H9 (cell line): ENCODE data around the gene HACE1. TPM values are rescaled to one million over a fixed set of nuclear protein-coding genes. Genes with fewer than 3 reads are reported as not detected.

Experiments used
- DNase-seq: peaks from one replicate; pipeline ENCODE4 v3.0.0-alpha.2; 2017
- H2AFZ ChIP-seq: one replicate; pipeline ENCODE4 v1.6.1; 2013; ENCODE audit warnings: mild to moderate bottlenecking, low read length, control low read depth, moderate library complexity
- H2AK5ac ChIP-seq: 2 replicates; pipeline ENCODE4 v1.6.1; 2013; ENCODE audit warnings: low read length, control low read depth, mixed read lengths; ENCODE audit not compliant: insufficient read length
- H2BK120ac ChIP-seq: one replicate; pipeline ENCODE4 v1.6.1; 2013; ENCODE audit warnings: low read depth, mild to moderate bottlenecking, low read length, control low read depth, inconsistent platforms; ENCODE audit not compliant: poor library complexity, severe bottlenecking
- H2BK12ac ChIP-seq: 2 replicates; pipeline ENCODE4 v1.6.1; 2013; ENCODE audit warnings: low read length, control low read depth, mixed read lengths, low read depth; ENCODE audit not compliant: insufficient read length
- H2BK15ac ChIP-seq: 2 replicates; pipeline ENCODE4 v1.6.1; 2013; ENCODE audit warnings: low read depth, low read length, control low read depth
- H2BK20ac ChIP-seq: one replicate; pipeline ENCODE4 v1.6.1; 2013; ENCODE audit warnings: low read depth, mild to moderate bottlenecking, low read length, control low read depth, inconsistent platforms; ENCODE audit not compliant: poor library complexity, severe bottlenecking
- H2BK5ac ChIP-seq: 2 replicates; pipeline ENCODE4 v1.6.1; 2013; ENCODE audit warnings: low read length, control low read depth, mixed read lengths; ENCODE audit not compliant: insufficient read length
- H3K14ac ChIP-seq: 2 replicates; pipeline ENCODE4 v1.6.1; 2013; ENCODE audit warnings: low read length, control low read depth; ENCODE audit not compliant: insufficient read depth
- H3K18ac ChIP-seq: 2 replicates; pipeline ENCODE4 v1.6.1; 2013; ENCODE audit warnings: low read depth, mild to moderate bottlenecking, mixed read lengths, low read length, control low read depth; ENCODE audit not compliant: insufficient read length
- H3K23ac ChIP-seq: 2 replicates; pipeline ENCODE4 v1.6.1; 2013; ENCODE audit warnings: low read length, control low read depth, mixed read lengths, low read depth; ENCODE audit not compliant: insufficient read length
- H3K23me2 ChIP-seq: 2 replicates; pipeline ENCODE4 v1.6.1; 2013; ENCODE audit warnings: low read depth, mild to moderate bottlenecking, mixed read lengths, low read length, control low read depth; ENCODE audit not compliant: insufficient read length, poor library complexity, severe bottlenecking
- H3K27ac ChIP-seq: 2 replicates; pipeline ENCODE4 v1.5.1; 2013; ENCODE audit warnings: low read length, control low read depth, mixed read lengths, low read depth; ENCODE audit not compliant: insufficient read length
- H3K27me3 ChIP-seq: 2 replicates; pipeline ENCODE4 v1.6.1; 2013; ENCODE audit warnings: low read length, control low read depth, inconsistent platforms; ENCODE audit not compliant: insufficient read depth
- H3K4ac ChIP-seq: 2 replicates; pipeline ENCODE4 v1.6.1; 2013; ENCODE audit warnings: low read depth, mild to moderate bottlenecking, control low read depth, inconsistent platforms, low read length, moderate library complexity
- H3K4me1 ChIP-seq: 2 replicates; pipeline ENCODE4 v1.6.1; 2013; ENCODE audit warnings: low read length, control low read depth, inconsistent platforms; ENCODE audit not compliant: insufficient read depth
- H3K4me2 ChIP-seq: 2 replicates; pipeline ENCODE4 v1.6.1; 2013; ENCODE audit warnings: low read length, control low read depth, mixed read lengths; ENCODE audit not compliant: insufficient read length, insufficient read depth
- H3K56ac ChIP-seq: 2 replicates; pipeline ENCODE4 v1.6.1; 2013; ENCODE audit warnings: low read depth, mild to moderate bottlenecking, mixed read lengths, low read length, control low read depth; ENCODE audit not compliant: insufficient read length
- H3K79me1 ChIP-seq: 2 replicates; pipeline ENCODE4 v1.6.1; 2013; ENCODE audit warnings: low read depth, mild to moderate bottlenecking, moderate library complexity, low read length, control low read depth, inconsistent platforms; ENCODE audit not compliant: insufficient read depth, poor library complexity, severe bottlenecking
- H3K79me2 ChIP-seq: 2 replicates; pipeline ENCODE4 v1.6.1; 2013; ENCODE audit warnings: low read length, control low read depth, inconsistent platforms; ENCODE audit not compliant: insufficient read depth
- H3K9ac ChIP-seq: 2 replicates; pipeline ENCODE4 v1.6.1; 2013; ENCODE audit warnings: low read length, control low read depth, mixed read lengths; ENCODE audit not compliant: insufficient read length; ENCODE audit errors: extremely low read depth
- H3K9me3 ChIP-seq: one replicate; pipeline ENCODE4 v1.6.1; 2013; ENCODE audit warnings: low read depth, low read length, inconsistent platforms; ENCODE audit not compliant: control insufficient read depth
- H3T11ph ChIP-seq: one replicate; pipeline ENCODE4 v1.6.1; 2013; ENCODE audit warnings: mild to moderate bottlenecking, low read length, control low read depth, inconsistent platforms
- H4K20me1 ChIP-seq: one replicate; pipeline ENCODE4 v1.6.1; 2013; ENCODE audit not compliant: control insufficient read depth, insufficient read length, insufficient read depth
- H4K5ac ChIP-seq: 2 replicates; pipeline ENCODE4 v1.6.1; 2013; ENCODE audit warnings: low read depth, mild to moderate bottlenecking, mixed read lengths, low read length, control low read depth; ENCODE audit not compliant: insufficient read length
- H4K8ac ChIP-seq: replicated peaks from 2 replicates; pipeline ENCODE4 v1.6.1; 2013; ENCODE audit warnings: low read length, control low read depth, mixed read lengths, low read depth; ENCODE audit not compliant: insufficient read length
- H4K91ac ChIP-seq: 2 replicates; pipeline ENCODE4 v1.6.1; 2013; ENCODE audit warnings: low read depth, mild to moderate bottlenecking, moderate library complexity, mixed read lengths, low read length, control low read depth; ENCODE audit not compliant: insufficient read length
- H3K27ac Mint-ChIP-seq, 3 experiments: 2 replicates in 2 of 3; 3 replicates in 1 of 3; pipeline ENCODE4 v1.8.0; 2020 to 2021; ENCODE audit warnings: mixed read lengths in 3 of 3, mild to moderate bottlenecking in 1 of 3, moderate library complexity in 1 of 3
- H3K27me3 Mint-ChIP-seq: 2 replicates; pipeline ENCODE4 v1.8.0; 2021; ENCODE audit warnings: low read depth, mild to moderate bottlenecking, moderate library complexity, mixed read lengths
- H3K36me3 Mint-ChIP-seq, 3 experiments: 2 replicates in 2 of 3; 3 replicates in 1 of 3; pipeline ENCODE4 v1.8.0; 2020 to 2021; ENCODE audit warnings: low read depth in 3 of 3, mixed read lengths in 3 of 3; ENCODE audit not compliant: insufficient read depth in 1 of 3
- H3K4me1 Mint-ChIP-seq, 2 experiments: 2 replicates each; pipeline ENCODE4 v1.8.0; 2020; ENCODE audit warnings: mixed read lengths in 2 of 2
- H3K4me3 Mint-ChIP-seq, 2 experiments: 2 replicates in 1 of 2; 3 replicates in 1 of 2; pipeline ENCODE4 v1.8.0; 2020 to 2021; ENCODE audit warnings: mild to moderate bottlenecking in 2 of 2, mixed read lengths in 2 of 2, moderate library complexity in 1 of 2
- H3K9me3 Mint-ChIP-seq, 2 experiments: 2 replicates in 1 of 2; 3 replicates in 1 of 2; pipeline ENCODE4 v1.8.0; 2020; ENCODE audit warnings: mild to moderate bottlenecking in 2 of 2, mixed read lengths in 2 of 2, moderate library complexity in 1 of 2
- CTCF ChIP-seq: fragments of 200-600 bp; sonication (generic); conservative IDR thresholded peaks from 3 replicates; pipeline ENCODE4 v1.8.0; 2021; ENCODE audit warnings: antibody characterized with exemption, mild to moderate bottlenecking
- WGBS: extraction: QIAGEN DNeasy Blood & Tissue Kit; methylation state at CpG from one replicate; pipeline ENCODE4 v1.1.7; 2013; ENCODE audit warnings: missing lambda C conversion rate, low lambda C conversion rate, mixed read lengths; ENCODE audit not compliant: insufficient read length; ENCODE audit errors: extremely low coverage; 5-methylcytosine and 5-hydroxymethylcytosine counted together
- total RNA-seq: library from RNA; stranded (reverse); gene quantifications from 2 replicates; pipeline ENCODE4 v1.2.1, GENCODE V29; 2021

The HACE1 gene
- total RNA-seq, 1 experiment from 2014 or later, result 18.0 TPM

- no peak overlapping the region for H2BK20ac ChIP-seq
- no peak overlapping the region for H3K4me2 ChIP-seq
- H3K27ac Mint-ChIP-seq, result no peak overlapping the region
- WGBS, result no CpG with 5 or more reads among the region's 1 CpG
- H4K91ac ChIP-seq, result no peak overlapping the region
- no peak overlapping the region for H2BK15ac ChIP-seq
- H3K56ac ChIP-seq, result no peak overlapping the region
- H3K14ac ChIP-seq, result no peak overlapping the region
- no peak overlapping the region for H4K8ac ChIP-seq
- H2BK5ac ChIP-seq, result no peak overlapping the region
- H4K20me1 ChIP-seq, result no peaks in the 10 kb centered on the region
- no peak overlapping the region for H3K23ac ChIP-seq
- H3K9me3 ChIP-seq, result no peaks in the 10 kb centered on the region
- no peak overlapping the region for H2AFZ ChIP-seq
- no peaks in the 10 kb centered on the region for H3K23me2 ChIP-seq
- no peak overlapping the region for H3K4ac ChIP-seq
- no peak overlapping the region for H2BK120ac ChIP-seq
- no peak for TF ChIP-seq CTCF
- H3K4me1 ChIP-seq, result no peaks in the 10 kb centered on the region; the same call in 1 of the 2 replicates
- no peak overlapping the region for H3K4me3 Mint-ChIP-seq
- no peaks in the 10 kb centered on the region for H3K27me3 ChIP-seq
- DNase-seq, result no peak
- H4K5ac ChIP-seq, result no peak overlapping the region
- no peaks in the 10 kb centered on the region for H3K79me1 ChIP-seq
- H3T11ph ChIP-seq, result no peak overlapping the region
- H3K4me1 Mint-ChIP-seq, result no peaks in the 10 kb centered on the region; a peak in 1 of 4 replicates
- H3K27ac ChIP-seq, result no peak overlapping the region
- H3K79me2 ChIP-seq, result no peaks in the 10 kb centered on the region
- H3K27me3 Mint-ChIP-seq, result no peaks in the 10 kb centered on the region
- H3K18ac ChIP-seq, result no peak overlapping the region
- H3K9me3 Mint-ChIP-seq, result no peaks in the 10 kb centered on the region
- H2AK5ac ChIP-seq, result no peak overlapping the region
- no peak overlapping the region for H3K9ac ChIP-seq
- H3K36me3 Mint-ChIP-seq, result peaks cover 14 to 22% (median 21%) of the 10 kb centered on the region in 3 experiments; a peak in 6 of 7 replicates
- no peak overlapping the region for H2BK12ac ChIP-seq
These were observed 90.8 kb downstream of the HACE1 start for GRCh38 chr6:104768906-104769305.
